NK-92 (cell line): ENCODE data around the gene TMEFF2.

ENCODE experiments used
- DNase-seq: peaks from one replicate; lab custom pipeline; 2025; ENCODE audit not compliant: unreplicated experiment; lab: John Stamatoyannopoulos, UW

TMEFF2 gene

GRCh38 chr2:192184349-192184748 is 10.4 kb downstream of the TMEFF2 start:
- no peak for DNase-seq

- DNase-seq: no peak
Observed at GRCh38 chr2:192183296-192183695, 11.4 kb downstream of the TMEFF2 start.

GRCh38 chr2:192166946-192167345 is 27.8 kb downstream of the TMEFF2 start:
- no peak for DNase-seq

GRCh38 chr2:192165842-192166241 is 28.9 kb downstream of the TMEFF2 start:
- no peak for DNase-seq

DNA sequence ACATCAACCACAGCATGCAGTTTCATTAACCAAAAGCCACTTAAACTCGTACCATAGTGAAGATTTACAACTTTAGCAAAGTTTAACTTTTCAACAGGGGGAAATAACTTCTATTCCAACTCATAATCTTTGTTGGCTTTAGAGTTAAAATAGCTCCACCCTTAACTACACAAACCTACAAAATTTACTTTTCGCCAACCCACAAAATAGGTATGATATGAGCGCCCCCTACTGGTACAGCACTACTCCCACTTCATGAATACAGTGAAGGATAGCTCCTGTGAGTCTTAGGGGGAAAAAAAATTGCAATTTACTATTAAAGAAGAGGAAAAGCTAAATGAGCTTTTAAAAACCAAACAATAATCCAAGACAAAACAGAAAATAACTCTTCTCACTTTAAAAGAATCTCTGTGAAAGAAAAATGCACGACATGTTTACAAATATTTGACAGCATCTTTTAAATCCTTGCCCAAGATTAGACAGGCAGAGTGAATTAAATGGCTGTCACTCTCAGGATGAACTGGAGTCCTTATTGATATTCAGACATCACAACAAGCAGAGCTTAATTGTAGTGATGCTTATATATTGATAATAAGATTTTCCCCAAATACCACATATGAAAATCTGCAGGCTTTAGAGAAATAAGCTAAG is 32.2 kb downstream of the TMEFF2 start:
- DNase-seq: no peak

- no peak for DNase-seq
Observed at GRCh38 chr2:192161656-192162290, 33.0 kb downstream of the TMEFF2 start.

- no peak for DNase-seq
Observed at GRCh38 chr2:192159736-192160135, 35.0 kb downstream of the TMEFF2 start.

DNA sequence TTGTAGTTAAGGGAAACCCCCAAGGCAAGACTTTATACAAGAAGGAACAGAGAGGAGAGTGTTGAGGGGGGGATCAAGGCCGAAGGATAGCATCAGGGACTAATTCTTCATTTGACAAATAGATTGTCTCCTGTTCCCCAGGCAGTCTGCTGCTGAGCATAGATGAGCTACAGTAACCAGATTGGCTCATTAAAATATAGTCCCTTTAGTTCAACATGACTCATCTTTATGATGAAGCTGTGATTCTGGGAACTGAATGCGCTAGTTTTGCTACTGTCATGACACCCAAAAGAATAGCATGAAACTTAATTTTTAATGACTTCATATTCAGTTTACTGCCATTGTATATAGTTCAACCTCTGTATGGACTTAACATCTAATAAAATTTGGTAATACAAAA is 35.5 kb downstream of the TMEFF2 start:
- no peak for DNase-seq

GRCh38 chr2:192157776-192158175 is 37.0 kb downstream of the TMEFF2 start:
- no peak for DNase-seq

DNA sequence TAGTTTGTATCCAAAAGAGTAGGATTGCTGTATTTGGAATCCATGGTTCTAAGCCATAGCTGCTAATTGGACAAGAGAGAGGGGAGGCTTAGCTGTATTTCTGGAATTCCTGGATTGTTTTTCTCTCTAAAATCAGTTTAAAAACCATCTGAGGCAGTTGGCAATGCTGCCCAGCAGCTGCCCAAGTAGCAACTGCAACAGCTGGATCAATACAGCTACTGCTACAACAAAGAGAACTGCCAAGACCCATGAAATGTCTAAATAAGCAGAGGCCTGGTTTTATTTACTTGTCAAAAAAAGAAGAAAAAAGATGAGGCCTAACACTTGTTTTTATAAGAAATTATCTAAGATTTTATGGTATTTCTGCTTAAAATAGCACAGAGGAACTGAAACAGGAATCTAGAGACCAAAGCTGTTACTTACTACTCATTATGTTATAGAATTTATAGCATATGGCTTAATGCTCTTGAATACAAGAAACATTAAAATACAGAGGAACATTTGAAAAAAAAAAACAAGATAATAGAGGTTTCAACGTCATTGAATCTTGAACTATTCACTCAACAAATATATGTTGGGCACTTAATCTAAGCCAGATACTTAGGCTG is 39.1 kb downstream of the TMEFF2 start:
- DNase-seq: no peak

DNA sequence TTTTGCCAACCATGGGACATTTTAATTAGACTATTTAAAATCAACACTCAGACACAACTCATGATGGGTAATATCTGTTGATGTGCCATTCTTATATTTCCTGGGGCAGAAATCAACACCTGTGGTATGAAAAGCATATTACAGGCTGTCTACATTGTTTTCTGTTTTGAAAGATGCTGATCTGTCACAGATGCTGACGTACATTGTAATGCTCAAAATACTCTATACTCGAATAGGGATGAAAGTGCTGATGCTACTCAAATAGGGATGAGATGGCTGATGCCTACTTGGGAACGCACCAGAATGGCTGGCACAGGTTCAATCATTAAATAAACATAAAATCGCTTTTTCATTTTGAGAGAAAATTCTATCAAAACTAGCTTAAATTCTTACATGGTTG is 41.2 kb downstream of the TMEFF2 start:
- no peak for DNase-seq

- DNase-seq: no peak
Observed at GRCh38 chr2:192151853-192152252, 42.9 kb downstream of the TMEFF2 start.

DNA sequence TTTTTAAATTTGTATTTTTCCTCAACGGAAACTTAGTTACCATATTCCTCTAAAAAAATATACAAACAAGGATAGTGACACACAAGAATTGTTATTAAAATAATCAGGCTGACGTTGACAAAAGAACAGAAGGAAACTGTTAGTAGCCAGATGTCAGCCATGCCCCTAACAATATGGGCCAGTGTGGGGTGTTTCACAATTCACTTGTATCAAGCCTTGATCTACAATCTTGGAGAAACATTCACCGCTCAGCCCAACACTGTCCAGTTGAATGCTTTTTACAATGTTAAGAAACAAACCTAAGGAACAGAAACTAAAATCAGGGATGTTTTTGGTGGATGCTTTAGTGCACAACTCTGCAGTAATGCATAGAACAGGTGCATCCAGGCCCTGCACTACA is 44.6 kb downstream of the TMEFF2 start:
- no peak for DNase-seq

DNA sequence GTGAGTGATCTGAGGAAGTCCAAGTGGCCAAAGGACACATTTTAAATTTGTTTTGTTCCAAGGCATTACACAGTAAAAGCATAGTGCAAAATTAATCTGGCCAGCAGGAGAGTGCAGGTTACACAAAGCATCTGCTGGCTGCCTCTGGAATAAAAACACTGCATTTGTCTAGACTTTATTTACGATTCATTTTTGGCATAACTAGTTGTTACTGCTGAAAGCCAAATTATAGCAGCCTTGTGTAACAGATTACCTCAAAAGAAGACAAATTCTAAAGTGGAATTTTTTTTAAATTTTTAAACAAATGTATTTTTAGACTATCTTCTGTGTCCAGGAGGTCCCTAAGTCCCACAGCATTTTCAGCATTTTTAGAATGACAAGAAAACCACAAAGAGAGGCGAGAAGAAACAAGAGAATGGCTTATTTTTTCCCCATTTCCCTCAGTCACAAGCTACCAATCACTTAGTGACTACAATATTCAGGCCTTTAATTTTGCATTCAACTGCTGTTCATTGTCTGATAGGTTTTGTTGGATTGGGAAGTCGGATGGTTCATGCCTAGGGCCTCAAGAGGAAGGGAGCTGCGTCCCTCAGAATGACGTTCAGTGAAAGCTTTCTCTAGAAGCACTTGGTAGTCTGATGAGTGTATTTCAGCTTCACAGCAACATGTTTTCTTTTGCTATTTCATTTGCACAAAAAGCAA is 46.0 kb downstream of the TMEFF2 start:
- no peak for DNase-seq

- no peak for DNase-seq
Observed at GRCh38 chr2:192148241-192148619, 46.5 kb downstream of the TMEFF2 start.

- DNase-seq: no peak
Observed at GRCh38 chr2:192146069-192147015, 48.4 kb downstream of the TMEFF2 start.

GRCh38 chr2:192145496-192145895 is 49.2 kb downstream of the TMEFF2 start:
- DNase-seq: no peak

GRCh38 chr2:192140236-192140839 is 54.4 kb downstream of the TMEFF2 start:
- no peak for DNase-seq

DNA sequence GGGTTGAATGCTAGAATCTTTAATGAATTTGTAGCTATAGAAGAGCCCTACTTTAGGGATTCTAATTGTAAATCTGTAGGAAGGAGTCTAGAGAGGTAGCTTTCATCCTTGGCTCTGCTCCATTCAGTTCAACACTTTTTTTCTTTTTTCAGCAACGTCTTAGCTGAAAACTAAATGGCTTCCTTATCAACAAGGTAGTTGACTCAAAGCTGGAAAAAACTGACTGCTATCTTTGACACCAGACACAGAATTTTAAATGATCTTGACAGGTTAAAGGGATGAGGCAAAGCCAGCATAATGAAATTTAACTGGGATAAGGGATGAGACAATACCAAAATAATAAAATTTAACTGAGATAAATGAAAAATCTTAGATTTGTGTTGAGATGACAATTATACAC is 54.9 kb downstream of the TMEFF2 start:
- no peak for DNase-seq

GRCh38 chr2:192137451-192137850 is 57.3 kb downstream of the TMEFF2 start:
- no peak for DNase-seq
